Uterus (tissue), 4 donors: Measurements from ENCODE around the gene ZNF48. TPM values are rescaled to one million over a fixed set of nuclear protein-coding genes. Genes with fewer than 3 reads are reported as not detected.

ENCODE experiments used
- DNase-seq, 2 donors: peaks; one replicate each; pipeline ENCODE4 v3.0.0-alpha.2; 2019 to 2020
- H3K27ac ChIP-seq, 2 donors: fragments of 200-600 bp; sonication (generic); 1 replicate in 1 of 2; 2 replicates in 1 of 2; pipeline ENCODE4 v1.5.1; 2016 to 2018
- H3K27me3 ChIP-seq, 2 donors: fragments of 200-600 bp; sonication (generic); one replicate each; pipeline ENCODE4 v1.5.1; 2018 to 2019; ENCODE audit warnings: control low read depth in 1 of 2
- H3K36me3 ChIP-seq, 2 donors: fragments of 200-600 bp; sonication (generic); one replicate each; pipeline ENCODE4 v1.5.1; 2019; ENCODE audit warnings: control low read depth in 1 of 2
- H3K4me1 ChIP-seq, 2 donors: fragments of 200-600 bp; sonication (generic); one replicate each; pipeline ENCODE4 v1.5.1; 2018 to 2019; ENCODE audit warnings: control low read depth in 1 of 2
- H3K4me3 ChIP-seq, 2 donors: fragments of 200-600 bp; sonication (generic); 1 replicate in 1 of 2; 2 replicates in 1 of 2; pipeline ENCODE4 v1.5.1; 2018 to 2019; ENCODE audit warnings: mild to moderate bottlenecking in 1 of 2
- H3K9me3 ChIP-seq, 2 donors: fragments of 200-600 bp; sonication (generic); one replicate each; pipeline ENCODE4 v1.5.1; 2019; ENCODE audit warnings: control low read depth in 1 of 2
- POLR2A ChIP-seq, 2 donors: fragments of 450-650 bp; IDR thresholded peaks; one replicate each; pipeline ENCODE4 v1.6.1; 2016; ENCODE audit warnings: antibody characterized with exemption in 2 of 2, mild to moderate bottlenecking in 1 of 2, moderate library complexity in 1 of 2
- intact Hi-C: fragments of 100-400 bp; cut with DNase I; formaldehyde crosslinking; loops from one replicate; pipeline ENCODE4 v1.15.1; 2023; ENCODE audit warnings: low total_unique reads
- total RNA-seq, 4 donors: library from RNA; depleted of rRNA in 3 of 4; stranded (reverse); fragments of >200 nt in 3 of 4; gene quantifications; one replicate each; pipeline versions ENCODE4 v1.1.0 to v1.2.4, GENCODE V29; 2014 to 2023
- TF ChIP-seq, protein P1 (sequence below), 4 experiments: fragments of 200-600 bp in 2 of 4; fragments of 450-650 bp in 2 of 4; sonication (generic) in 2 of 4; IDR thresholded peaks; one replicate each; pipeline ENCODE4 v1.5.1; 2016 to 2019; ENCODE audit warnings: antibody characterized with exemption in 4 of 4, mild to moderate bottlenecking in 2 of 4, moderate library complexity in 1 of 4
- donor health status: DM: yes; HTN: yes; CAD: no.

Gene ZNF48
- total RNA-seq, 4 donors from 2014 or later: 2.6 to 21.0 (median 12.7) TPM

DNA sequence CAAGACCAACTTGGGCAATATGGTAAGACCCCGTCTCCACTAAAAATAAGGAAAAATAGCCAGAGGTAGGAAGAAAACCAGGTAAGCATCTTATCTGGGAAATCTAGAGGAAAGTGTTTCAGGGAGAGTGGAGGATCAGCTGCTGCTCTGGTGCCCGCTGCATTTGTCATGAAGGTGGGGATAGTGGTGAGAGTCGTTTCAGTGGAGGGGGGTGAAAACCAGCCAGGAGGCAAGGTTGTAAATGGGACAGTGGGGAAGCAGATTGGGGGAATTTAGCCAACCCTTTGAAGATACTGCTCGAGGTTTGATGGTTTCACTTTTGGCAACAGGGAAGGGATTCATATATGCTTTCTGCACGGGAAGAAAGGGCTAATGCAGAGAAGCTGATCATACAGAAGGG, 25.8 kb downstream of the ZNF48 start:
- no peak overlapping the region for H3K4me3 ChIP-seq
- no peak for DNase-seq
- H3K36me3 ChIP-seq: no peaks in the 10 kb centered on the region
- no peaks in the 10 kb centered on the region for H3K4me1 ChIP-seq
- intact Hi-C loops: no loop called here
- no peaks in the 10 kb centered on the region for H3K27me3 ChIP-seq
- H3K9me3 ChIP-seq: no peaks in the 10 kb centered on the region
- no peak overlapping the region for H3K27ac ChIP-seq
- TF ChIP-seq, protein P1, sequence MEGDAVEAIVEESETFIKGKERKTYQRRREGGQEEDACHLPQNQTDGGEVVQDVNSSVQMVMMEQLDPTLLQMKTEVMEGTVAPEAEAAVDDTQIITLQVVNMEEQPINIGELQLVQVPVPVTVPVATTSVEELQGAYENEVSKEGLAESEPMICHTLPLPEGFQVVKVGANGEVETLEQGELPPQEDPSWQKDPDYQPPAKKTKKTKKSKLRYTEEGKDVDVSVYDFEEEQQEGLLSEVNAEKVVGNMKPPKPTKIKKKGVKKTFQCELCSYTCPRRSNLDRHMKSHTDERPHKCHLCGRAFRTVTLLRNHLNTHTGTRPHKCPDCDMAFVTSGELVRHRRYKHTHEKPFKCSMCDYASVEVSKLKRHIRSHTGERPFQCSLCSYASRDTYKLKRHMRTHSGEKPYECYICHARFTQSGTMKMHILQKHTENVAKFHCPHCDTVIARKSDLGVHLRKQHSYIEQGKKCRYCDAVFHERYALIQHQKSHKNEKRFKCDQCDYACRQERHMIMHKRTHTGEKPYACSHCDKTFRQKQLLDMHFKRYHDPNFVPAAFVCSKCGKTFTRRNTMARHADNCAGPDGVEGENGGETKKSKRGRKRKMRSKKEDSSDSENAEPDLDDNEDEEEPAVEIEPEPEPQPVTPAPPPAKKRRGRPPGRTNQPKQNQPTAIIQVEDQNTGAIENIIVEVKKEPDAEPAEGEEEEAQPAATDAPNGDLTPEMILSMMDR (IDR thresholded peaks at IDR 0.05): no peak
- TF ChIP-seq POLR2A (IDR thresholded peaks at IDR 0.05): no peak

- Histone ChIP-seq H3K36me3 (no peaks in the 10 kb centered on the region), H3K27me3 (no peaks in the 10 kb centered on the region), H3K4me1 (peaks cover 0 to 5% of the 10 kb centered on the region in 2 donors), H3K27ac (no peak overlapping the region), H3K4me3 (no peak overlapping the region), H3K9me3 (no peaks in the 10 kb centered on the region)
- TF ChIP-seq POLR2A (IDR thresholded peaks at IDR 0.05): no peak
- TF ChIP-seq, protein P1 (IDR thresholded peaks at IDR 0.05): no peak
- intact Hi-C loops: no loop called here
- DNase-seq: no peak
These were observed 32.8 kb downstream of the ZNF48 start for GRCh38 chr16:30428055-30428454.

GRCh38 chr16:30429418-30429677, 34.1 kb downstream of the ZNF48 start:
- peak overlapping the region; percentile 67 to 77 for H3K27ac ChIP-seq
- H3K4me3 ChIP-seq: peak overlapping the region; percentile 48 to 87

DNA sequence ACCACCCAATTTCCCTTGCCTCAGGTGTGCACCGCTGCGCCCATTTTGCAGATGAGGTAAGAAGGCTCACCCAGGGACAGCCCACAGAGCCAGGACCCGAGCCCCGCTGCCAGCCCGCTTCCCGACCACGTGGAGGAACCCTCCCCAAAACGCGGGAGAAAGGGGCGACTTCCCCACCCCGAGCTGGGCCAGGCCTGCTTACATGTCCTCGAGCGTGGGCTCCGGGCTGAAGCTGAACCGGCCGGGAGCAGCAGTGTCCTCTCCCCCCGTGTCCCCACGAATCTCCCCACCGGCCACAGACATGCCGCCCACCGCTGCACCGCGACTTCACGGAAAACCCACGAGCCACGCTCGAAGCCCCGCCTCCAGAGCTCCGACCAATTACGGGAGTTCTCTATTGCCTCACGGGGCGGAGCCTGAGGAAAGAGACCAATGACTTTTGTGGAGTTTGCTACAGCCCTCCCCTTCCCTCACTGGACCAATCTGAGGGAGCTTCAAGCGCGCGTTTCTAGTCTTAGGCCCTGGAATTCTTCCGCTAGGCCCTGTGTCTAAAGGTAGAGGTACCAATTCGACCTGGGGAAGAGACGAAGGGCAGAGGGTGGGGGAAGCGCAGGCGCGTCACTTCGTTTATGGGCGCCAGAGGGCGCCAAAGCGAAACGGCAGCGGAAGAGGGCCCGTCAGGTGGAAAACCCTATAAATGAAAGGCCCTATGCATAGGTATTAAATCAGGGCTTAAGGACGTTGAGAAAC, 34.6 kb downstream of the ZNF48 start, which contains the start of gene DCTPP1:
Gene DCTPP1, minus strand, starts transcription at position 353 of the 750 bp plus-strand sequence. Its CDS starts 50 bp downstream, at position 303.
- no peaks in the 10 kb centered on the region for H3K36me3 ChIP-seq
- intact Hi-C loops: no loop called here
- TF ChIP-seq, protein P1 (IDR thresholded peaks at IDR 0.05): peak; percentile 62 to 89 (median 82)
- no peak for TF ChIP-seq POLR2A (IDR thresholded peaks at IDR 0.05)
- DNase-seq: peak; percentile 94 to 97
- H3K4me3 ChIP-seq: peak within 1 kb of the TSS; percentile 48 to 87
- no peaks in the 10 kb centered on the region for H3K27me3 ChIP-seq
- peaks cover 0 to 5% of the 10 kb centered on the region in 2 donors for H3K4me1 ChIP-seq
- H3K9me3 ChIP-seq: no peaks in the 10 kb centered on the region
- peak within 1 kb of the TSS; percentile 67 to 77 for H3K27ac ChIP-seq

More at GRCh38 chr16:30429418-30429677, 34.1 kb downstream of the ZNF48 start:
- Histone ChIP-seq H3K36me3 (no peaks in the 10 kb centered on the region), H3K27me3 (no peaks in the 10 kb centered on the region), H3K9me3 (no peaks in the 10 kb centered on the region), H3K4me1 (peaks cover 0 to 5% of the 10 kb centered on the region in 2 donors)
- intact Hi-C loops: no loop called here
- DNase-seq: no peak
- TF ChIP-seq, protein P1 (IDR thresholded peaks at IDR 0.05): no peak
- no peak for TF ChIP-seq POLR2A (IDR thresholded peaks at IDR 0.05)

DNA sequence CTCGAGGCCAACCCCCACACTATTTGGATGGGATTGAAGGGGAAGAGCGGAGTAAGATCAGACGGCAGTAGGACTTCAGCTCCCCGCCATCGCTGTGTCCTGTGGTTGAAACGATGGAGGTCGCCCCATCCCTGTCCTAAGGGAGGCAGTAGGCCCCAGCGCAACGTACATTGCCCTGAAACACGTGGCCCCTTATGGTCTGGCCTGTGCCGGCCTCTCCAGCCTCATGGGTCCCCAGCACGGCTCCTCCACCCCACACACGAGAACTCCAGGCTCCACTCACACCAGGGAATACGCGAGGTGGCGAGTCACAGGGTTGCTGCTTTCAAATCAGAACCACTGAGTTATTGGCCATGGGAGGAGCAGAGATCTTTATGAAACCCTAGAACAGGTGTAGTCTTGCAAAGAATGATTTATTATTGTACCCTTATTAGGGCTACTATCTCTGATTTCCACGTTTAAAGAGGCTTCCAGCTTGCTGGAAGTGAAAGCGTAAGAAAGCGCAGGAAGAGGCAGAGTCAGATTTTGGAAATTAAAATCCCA, 35.3 kb downstream of the ZNF48 start:
- Histone ChIP-seq H3K9me3 (no peaks in the 10 kb centered on the region), H3K27ac (peak overlapping the region; percentile 67 to 77), H3K36me3 (no peaks in the 10 kb centered on the region), H3K4me3 (peak overlapping the region; percentile 7 to 87), H3K4me1 (peaks cover 0 to 5% of the 10 kb centered on the region in 2 donors), H3K27me3 (no peaks in the 10 kb centered on the region)
- intact Hi-C loops: no loop called here
- DNase-seq: peak in 1 of 2 donors; percentile 33
- TF ChIP-seq, protein P1 (IDR thresholded peaks at IDR 0.05): no peak
- TF ChIP-seq POLR2A (IDR thresholded peaks at IDR 0.05): no peak
